SK-N-SH (cell line): ENCODE results near the gene TMPRSS15. TPM values are rescaled to one million over a fixed set of nuclear protein-coding genes. Genes with fewer than 3 reads are reported as not detected.

Source experiments
- CTCF ChIA-PET: fragments of 300-600, 350-600 bp; formaldehyde crosslinking; extraction: SDS; loops from one replicate; lab custom pipeline; 2021; lab: Yijun Ruan, JAX
- POLR2A ChIA-PET: fragments of 350-600 bp; sonication (Branson Sonifier 250); formaldehyde crosslinking; extraction: SDS; loops from one replicate; lab custom pipeline; 2020; ENCODE audit warnings: antibody characterized with exemption, inconsistent platforms; lab: Yijun Ruan, JAX
- DNase-seq: peaks from one replicate; pipeline ENCODE4 v3.0.0; 2012
- H2AFZ ChIP-seq: fragments of 200-600 bp; sonication (generic); 2 replicates; pipeline ENCODE4 v1.8.1; 2016; ENCODE audit warnings: antibody characterized with exemption, mild to moderate bottlenecking, low read depth
- H3F3A ChIP-seq: fragments of 200-600 bp; sonication (generic); replicated peaks from 2 replicates; pipeline ENCODE3; 2016; ENCODE audit warnings: antibody characterized with exemption, mild to moderate bottlenecking; ENCODE audit not compliant: insufficient read depth
- H3K27ac ChIP-seq, 2 experiments: fragments of 200-500 bp in 1 of 2; fragments of 200-600 bp in 1 of 2; sonication (Bioruptor generic) in 1 of 2; sonication (generic), shearing (Covaris generic) in 1 of 2; 2 replicates each; pipeline versions ENCODE4 v1.5.1 to v1.6.1; 2014 to 2016; ENCODE audit warnings: low read depth in 2 of 2, inconsistent platforms in 1 of 2, low read length in 1 of 2, mild to moderate bottlenecking in 1 of 2, mixed read lengths in 1 of 2
- H3K27me3 ChIP-seq: fragments of 200-600 bp; sonication (generic), shearing (Covaris generic); 2 replicates; pipeline ENCODE4 v1.6.1; 2016; ENCODE audit warnings: mixed run types; ENCODE audit not compliant: insufficient read depth
- H3K36me3 ChIP-seq, 2 experiments: fragments of 200-500 bp in 1 of 2; fragments of 200-600 bp in 1 of 2; sonication (Bioruptor generic) in 1 of 2; sonication (generic) in 1 of 2; replicated peaks in 1 of 2; 2 replicates each; pipeline versions ENCODE3 to v1.5.1; 2014 to 2016; ENCODE audit warnings: low read length in 1 of 2, mild to moderate bottlenecking in 1 of 2; ENCODE audit not compliant: insufficient read depth in 2 of 2, control insufficient read depth in 1 of 2
- H3K4me1 ChIP-seq, 2 experiments: fragments of 200-500 bp in 1 of 2; fragments of 200-600 bp in 1 of 2; sonication (Bioruptor generic) in 1 of 2; sonication (generic), shearing (Covaris generic) in 1 of 2; 2 replicates each; pipeline versions ENCODE4 v1.5.1 to v1.6.1; 2014 to 2016; ENCODE audit warnings: low read depth in 1 of 2, low read length in 1 of 2, mixed run types in 1 of 2; ENCODE audit not compliant: insufficient read depth in 2 of 2, control insufficient read depth in 1 of 2
- H3K4me2 ChIP-seq: fragments of 200-600 bp; sonication (generic), shearing (Covaris generic); 2 replicates; pipeline ENCODE4 v1.6.1; 2017; ENCODE audit warnings: mixed run types
- H3K4me3 ChIP-seq, 2 experiments: fragments of 200-500 bp in 1 of 2; fragments of 200-600 bp in 1 of 2; sonication (Bioruptor generic) in 1 of 2; sonication (generic), shearing (Covaris generic) in 1 of 2; 2 replicates each; pipeline versions ENCODE4 v1.5.1 to v1.8.1; 2014 to 2016; ENCODE audit warnings: low read depth in 2 of 2, inconsistent platforms in 1 of 2, low read length in 1 of 2, mild to moderate bottlenecking in 1 of 2, mixed read lengths in 1 of 2, moderate library complexity in 1 of 2
- H3K79me2 ChIP-seq: fragments of 200-600 bp; sonication (generic); 2 replicates; pipeline ENCODE4 v1.8.1; 2017; ENCODE audit warnings: mild to moderate bottlenecking; ENCODE audit not compliant: insufficient read depth
- H3K9ac ChIP-seq: fragments of 200-600 bp; sonication (generic); 2 replicates; pipeline ENCODE4 v1.6.1; 2017; ENCODE audit warnings: mixed run types
- H3K9me2 ChIP-seq: fragments of 200-600 bp; sonication (generic); 2 replicates; pipeline ENCODE4 v1.6.1; 2017; ENCODE audit warnings: mixed run types
- H3K9me3 ChIP-seq: fragments of 200-600 bp; sonication (generic); 2 replicates; pipeline ENCODE4 v1.6.1; 2017; ENCODE audit warnings: mixed run types, mild to moderate bottlenecking, moderate library complexity
- H4K20me1 ChIP-seq: fragments of 200-600 bp; sonication (generic); 2 replicates; pipeline ENCODE4 v1.6.1; 2017; ENCODE audit warnings: mild to moderate bottlenecking, mixed run types; ENCODE audit not compliant: insufficient read depth
- ELF1 ChIP-seq: IDR thresholded peaks from 2 replicates; pipeline ENCODE4 v1.4.0; 2012
- FOSL2 ChIP-seq: IDR thresholded peaks from 2 replicates; pipeline ENCODE4 v1.4.0; 2012; ENCODE audit warnings: low read depth, mild to moderate bottlenecking, moderate library complexity, borderline replicate concordance
- FOXM1 ChIP-seq: IDR thresholded peaks from 2 replicates; pipeline ENCODE4 v1.4.0; 2012; ENCODE audit warnings: low read depth, mild to moderate bottlenecking
- GABPA ChIP-seq: IDR thresholded peaks from 2 replicates; pipeline ENCODE4 v1.4.0; 2012; ENCODE audit warnings: low read depth, mild to moderate bottlenecking
- NFIC ChIP-seq: IDR thresholded peaks from 2 replicates; pipeline ENCODE4 v1.4.0; 2012; ENCODE audit warnings: borderline replicate concordance
- RAD21 ChIP-seq: IDR thresholded peaks from 2 replicates; pipeline ENCODE4 v1.6.1; 2012; ENCODE audit warnings: mild to moderate bottlenecking, low read length
- YY1 ChIP-seq: IDR thresholded peaks from 2 replicates; pipeline ENCODE4 v1.4.0; 2012; ENCODE audit warnings: low read depth, mild to moderate bottlenecking
- WGBS: methylation state at CpG from one replicate; pipeline ENCODE4 v1.1.6; 2017; ENCODE audit warnings: low lambda C conversion rate; 5-methylcytosine and 5-hydroxymethylcytosine counted together
- polyA plus RNA-seq, 3 experiments: library from polyadenylated mRNA; depleted of rRNA; stranded (reverse); fragments of >200 nt; gene quantifications; 2 replicates each; pipeline ENCODE4 v1.2.3, GENCODE V29; 2012
- TF ChIP-seq, protein P1 (sequence below): fragments of 200-600 bp; sonication (generic); IDR thresholded peaks from 2 replicates; pipeline ENCODE4 v1.6.1; 2017; ENCODE audit warnings: antibody characterized with exemption, mild to moderate bottlenecking, moderate library complexity
- TF ChIP-seq, protein P2 (sequence below): IDR thresholded peaks from 2 replicates; pipeline ENCODE4 v1.6.1; 2012; ENCODE audit warnings: mild to moderate bottlenecking, low read depth, low read length, moderate library complexity
- TF ChIP-seq, protein P3 (sequence below): IDR thresholded peaks from 2 replicates; pipeline ENCODE4 v1.4.0; 2012; ENCODE audit warnings: low read depth, borderline replicate concordance

TMPRSS15 gene
- polyA plus RNA-seq, 1 of the 3 experiments (the other 2 are of a cell fraction): 0.03 TPM

GRCh38 chr21:18449605-18450550 lies 46.3 kb upstream of the TMPRSS15 start:
- Histone ChIP-seq H3K9me2 (no peaks in the 10 kb centered on the region), H3K27ac (no peak overlapping the region), H3K4me2 (no peak overlapping the region), H3K36me3 (no peaks in the 10 kb centered on the region), H2AFZ (no peak overlapping the region), H3K9ac (no peak overlapping the region), H3K4me1 (no peaks in the 10 kb centered on the region), H3K27me3 (no peaks in the 10 kb centered on the region), H4K20me1 (no peaks in the 10 kb centered on the region), H3K4me3 (no peak overlapping the region), H3F3A (no peaks in the 10 kb centered on the region), H3K9me3 (no peaks in the 10 kb centered on the region), H3K79me2 (no peaks in the 10 kb centered on the region)
- TF ChIP-seq, protein P1, sequence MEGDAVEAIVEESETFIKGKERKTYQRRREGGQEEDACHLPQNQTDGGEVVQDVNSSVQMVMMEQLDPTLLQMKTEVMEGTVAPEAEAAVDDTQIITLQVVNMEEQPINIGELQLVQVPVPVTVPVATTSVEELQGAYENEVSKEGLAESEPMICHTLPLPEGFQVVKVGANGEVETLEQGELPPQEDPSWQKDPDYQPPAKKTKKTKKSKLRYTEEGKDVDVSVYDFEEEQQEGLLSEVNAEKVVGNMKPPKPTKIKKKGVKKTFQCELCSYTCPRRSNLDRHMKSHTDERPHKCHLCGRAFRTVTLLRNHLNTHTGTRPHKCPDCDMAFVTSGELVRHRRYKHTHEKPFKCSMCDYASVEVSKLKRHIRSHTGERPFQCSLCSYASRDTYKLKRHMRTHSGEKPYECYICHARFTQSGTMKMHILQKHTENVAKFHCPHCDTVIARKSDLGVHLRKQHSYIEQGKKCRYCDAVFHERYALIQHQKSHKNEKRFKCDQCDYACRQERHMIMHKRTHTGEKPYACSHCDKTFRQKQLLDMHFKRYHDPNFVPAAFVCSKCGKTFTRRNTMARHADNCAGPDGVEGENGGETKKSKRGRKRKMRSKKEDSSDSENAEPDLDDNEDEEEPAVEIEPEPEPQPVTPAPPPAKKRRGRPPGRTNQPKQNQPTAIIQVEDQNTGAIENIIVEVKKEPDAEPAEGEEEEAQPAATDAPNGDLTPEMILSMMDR: no peak
- TF ChIP-seq, protein P2, sequence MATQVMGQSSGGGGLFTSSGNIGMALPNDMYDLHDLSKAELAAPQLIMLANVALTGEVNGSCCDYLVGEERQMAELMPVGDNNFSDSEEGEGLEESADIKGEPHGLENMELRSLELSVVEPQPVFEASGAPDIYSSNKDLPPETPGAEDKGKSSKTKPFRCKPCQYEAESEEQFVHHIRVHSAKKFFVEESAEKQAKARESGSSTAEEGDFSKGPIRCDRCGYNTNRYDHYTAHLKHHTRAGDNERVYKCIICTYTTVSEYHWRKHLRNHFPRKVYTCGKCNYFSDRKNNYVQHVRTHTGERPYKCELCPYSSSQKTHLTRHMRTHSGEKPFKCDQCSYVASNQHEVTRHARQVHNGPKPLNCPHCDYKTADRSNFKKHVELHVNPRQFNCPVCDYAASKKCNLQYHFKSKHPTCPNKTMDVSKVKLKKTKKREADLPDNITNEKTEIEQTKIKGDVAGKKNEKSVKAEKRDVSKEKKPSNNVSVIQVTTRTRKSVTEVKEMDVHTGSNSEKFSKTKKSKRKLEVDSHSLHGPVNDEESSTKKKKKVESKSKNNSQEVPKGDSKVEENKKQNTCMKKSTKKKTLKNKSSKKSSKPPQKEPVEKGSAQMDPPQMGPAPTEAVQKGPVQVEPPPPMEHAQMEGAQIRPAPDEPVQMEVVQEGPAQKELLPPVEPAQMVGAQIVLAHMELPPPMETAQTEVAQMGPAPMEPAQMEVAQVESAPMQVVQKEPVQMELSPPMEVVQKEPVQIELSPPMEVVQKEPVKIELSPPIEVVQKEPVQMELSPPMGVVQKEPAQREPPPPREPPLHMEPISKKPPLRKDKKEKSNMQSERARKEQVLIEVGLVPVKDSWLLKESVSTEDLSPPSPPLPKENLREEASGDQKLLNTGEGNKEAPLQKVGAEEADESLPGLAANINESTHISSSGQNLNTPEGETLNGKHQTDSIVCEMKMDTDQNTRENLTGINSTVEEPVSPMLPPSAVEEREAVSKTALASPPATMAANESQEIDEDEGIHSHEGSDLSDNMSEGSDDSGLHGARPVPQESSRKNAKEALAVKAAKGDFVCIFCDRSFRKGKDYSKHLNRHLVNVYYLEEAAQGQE: no peak
- no peak for TF ChIP-seq GABPA
- TF ChIP-seq FOSL2: no peak
- TF ChIP-seq RAD21: no peak
- no peak for TF ChIP-seq YY1
- no peak for DNase-seq
- ChIA-PET CTCF (interaction anchor here (1.3 kb wide), 1 partner anchor 50 kb away, joined by 3 read pairs; no protein-coding TSS in a partner anchor), POLR2A (no interaction called here)
- WGBS: 8% methylated on average over 8 of the region's 8 CpGs

- Histone ChIP-seq H3K79me2 (no peaks in the 10 kb centered on the region), H3K36me3 (no peaks in the 10 kb centered on the region), H2AFZ (no peak overlapping the region), H3K9me3 (no peaks in the 10 kb centered on the region), H3K9ac (no peak overlapping the region), H3K9me2 (no peaks in the 10 kb centered on the region), H3K4me1 (no peaks in the 10 kb centered on the region), H4K20me1 (no peaks in the 10 kb centered on the region), H3F3A (no peaks in the 10 kb centered on the region), H3K27me3 (no peaks in the 10 kb centered on the region), H3K27ac (no peak overlapping the region), H3K4me2 (no peak overlapping the region), H3K4me3 (no peak overlapping the region)
- ChIA-PET CTCF (no interaction called here), POLR2A (no interaction called here)
- TF ChIP-seq FOXM1: no peak
- TF ChIP-seq ELF1: no peak
- TF ChIP-seq, protein P1: no peak
- no peak for TF ChIP-seq YY1
- TF ChIP-seq, protein P3, sequence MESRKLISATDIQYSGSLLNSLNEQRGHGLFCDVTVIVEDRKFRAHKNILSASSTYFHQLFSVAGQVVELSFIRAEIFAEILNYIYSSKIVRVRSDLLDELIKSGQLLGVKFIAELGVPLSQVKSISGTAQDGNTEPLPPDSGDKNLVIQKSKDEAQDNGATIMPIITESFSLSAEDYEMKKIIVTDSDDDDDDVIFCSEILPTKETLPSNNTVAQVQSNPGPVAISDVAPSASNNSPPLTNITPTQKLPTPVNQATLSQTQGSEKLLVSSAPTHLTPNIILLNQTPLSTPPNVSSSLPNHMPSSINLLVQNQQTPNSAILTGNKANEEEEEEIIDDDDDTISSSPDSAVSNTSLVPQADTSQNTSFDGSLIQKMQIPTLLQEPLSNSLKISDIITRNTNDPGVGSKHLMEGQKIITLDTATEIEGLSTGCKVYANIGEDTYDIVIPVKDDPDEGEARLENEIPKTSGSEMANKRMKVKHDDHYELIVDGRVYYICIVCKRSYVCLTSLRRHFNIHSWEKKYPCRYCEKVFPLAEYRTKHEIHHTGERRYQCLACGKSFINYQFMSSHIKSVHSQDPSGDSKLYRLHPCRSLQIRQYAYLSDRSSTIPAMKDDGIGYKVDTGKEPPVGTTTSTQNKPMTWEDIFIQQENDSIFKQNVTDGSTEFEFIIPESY: no peak
- TF ChIP-seq NFIC: no peak
- no peak for DNase-seq
- 17% methylated on average over 4 of the region's 6 CpGs for WGBS
Observed at GRCh38 chr21:18443701-18444100, 40.1 kb upstream of the TMPRSS15 start.
